Prostate gland (tissue), 2 donors: ENCODE measurements around the gene HOXD9.

Experiments used
- POLR2A ChIP-seq: fragments of 450-650 bp; IDR thresholded peaks from one replicate; pipeline ENCODE4 v1.6.1; 2016; ENCODE audit warnings: antibody characterized with exemption, mild to moderate bottlenecking
- POLR2AphosphoS5 ChIP-seq: sonication (generic); formaldehyde crosslinking; IDR thresholded peaks from one replicate; pipeline ENCODE4 v1.6.1; 2017; ENCODE audit warnings: antibody characterized with exemption
- TF ChIP-seq, protein P1 (sequence below), 4 experiments: fragments of 200-600 bp in 2 of 4; fragments of 450-650 bp in 2 of 4; sonication (generic) in 2 of 4; IDR thresholded peaks; 1 replicate in 3 of 4; 2 replicates in 1 of 4; pipeline ENCODE4 v1.5.1; 2016 to 2019; ENCODE audit warnings: antibody characterized with exemption in 4 of 4, mild to moderate bottlenecking in 2 of 4, moderate library complexity in 2 of 4

DNA sequence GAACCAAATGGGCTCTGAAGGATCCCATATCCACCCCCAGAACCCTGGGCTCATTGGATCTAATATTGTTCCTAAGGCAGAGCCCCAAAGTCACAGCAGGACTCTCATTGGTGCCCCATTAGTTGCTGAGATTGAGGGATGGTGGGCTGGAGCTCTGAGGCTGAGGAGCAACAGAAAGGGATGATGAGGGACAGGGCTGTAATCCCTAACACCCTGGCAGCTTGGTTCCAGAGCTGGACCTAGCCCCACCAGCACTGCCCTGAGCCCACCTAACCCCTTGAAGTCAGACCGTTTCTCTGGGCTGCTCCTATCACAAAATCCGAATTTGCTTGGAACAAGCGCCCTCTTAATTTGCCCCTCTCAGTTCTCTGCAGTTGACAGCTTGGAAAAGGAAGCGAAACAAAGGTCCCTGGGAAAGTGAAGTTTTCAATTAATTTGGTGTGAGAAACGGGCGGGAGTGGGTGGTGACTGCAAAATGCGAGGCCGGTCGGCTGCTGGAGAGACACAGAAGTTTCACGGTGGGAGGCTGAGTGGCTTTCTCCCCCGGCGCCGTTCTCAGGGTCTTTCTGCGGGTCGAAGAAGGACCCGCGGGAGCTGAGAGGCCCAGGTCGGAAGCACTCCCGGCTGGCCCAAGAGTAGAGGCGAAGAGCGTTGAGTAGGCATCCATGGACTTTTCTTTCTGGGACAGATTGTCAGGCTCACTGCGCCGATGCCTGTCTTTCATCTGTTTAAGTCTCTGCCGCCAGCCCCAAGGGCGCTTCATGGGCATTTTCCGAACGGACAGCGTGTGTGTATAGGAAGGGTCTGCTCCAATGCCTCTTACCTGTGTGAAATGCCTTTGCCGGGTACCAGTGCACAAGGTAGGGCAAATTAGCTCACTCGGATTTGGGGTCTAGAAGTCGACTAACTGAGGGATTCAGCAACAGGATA is 30.9 kb upstream of the HOXD9 start:
- TF ChIP-seq, protein P1, sequence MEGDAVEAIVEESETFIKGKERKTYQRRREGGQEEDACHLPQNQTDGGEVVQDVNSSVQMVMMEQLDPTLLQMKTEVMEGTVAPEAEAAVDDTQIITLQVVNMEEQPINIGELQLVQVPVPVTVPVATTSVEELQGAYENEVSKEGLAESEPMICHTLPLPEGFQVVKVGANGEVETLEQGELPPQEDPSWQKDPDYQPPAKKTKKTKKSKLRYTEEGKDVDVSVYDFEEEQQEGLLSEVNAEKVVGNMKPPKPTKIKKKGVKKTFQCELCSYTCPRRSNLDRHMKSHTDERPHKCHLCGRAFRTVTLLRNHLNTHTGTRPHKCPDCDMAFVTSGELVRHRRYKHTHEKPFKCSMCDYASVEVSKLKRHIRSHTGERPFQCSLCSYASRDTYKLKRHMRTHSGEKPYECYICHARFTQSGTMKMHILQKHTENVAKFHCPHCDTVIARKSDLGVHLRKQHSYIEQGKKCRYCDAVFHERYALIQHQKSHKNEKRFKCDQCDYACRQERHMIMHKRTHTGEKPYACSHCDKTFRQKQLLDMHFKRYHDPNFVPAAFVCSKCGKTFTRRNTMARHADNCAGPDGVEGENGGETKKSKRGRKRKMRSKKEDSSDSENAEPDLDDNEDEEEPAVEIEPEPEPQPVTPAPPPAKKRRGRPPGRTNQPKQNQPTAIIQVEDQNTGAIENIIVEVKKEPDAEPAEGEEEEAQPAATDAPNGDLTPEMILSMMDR (IDR thresholded peaks at IDR 0.05), result no peak
- no peak for TF ChIP-seq POLR2AphosphoS5
- TF ChIP-seq POLR2A, result no peak
